Measurements from ENCODE around the gene SOX15.

SOX15 gene

DNA sequence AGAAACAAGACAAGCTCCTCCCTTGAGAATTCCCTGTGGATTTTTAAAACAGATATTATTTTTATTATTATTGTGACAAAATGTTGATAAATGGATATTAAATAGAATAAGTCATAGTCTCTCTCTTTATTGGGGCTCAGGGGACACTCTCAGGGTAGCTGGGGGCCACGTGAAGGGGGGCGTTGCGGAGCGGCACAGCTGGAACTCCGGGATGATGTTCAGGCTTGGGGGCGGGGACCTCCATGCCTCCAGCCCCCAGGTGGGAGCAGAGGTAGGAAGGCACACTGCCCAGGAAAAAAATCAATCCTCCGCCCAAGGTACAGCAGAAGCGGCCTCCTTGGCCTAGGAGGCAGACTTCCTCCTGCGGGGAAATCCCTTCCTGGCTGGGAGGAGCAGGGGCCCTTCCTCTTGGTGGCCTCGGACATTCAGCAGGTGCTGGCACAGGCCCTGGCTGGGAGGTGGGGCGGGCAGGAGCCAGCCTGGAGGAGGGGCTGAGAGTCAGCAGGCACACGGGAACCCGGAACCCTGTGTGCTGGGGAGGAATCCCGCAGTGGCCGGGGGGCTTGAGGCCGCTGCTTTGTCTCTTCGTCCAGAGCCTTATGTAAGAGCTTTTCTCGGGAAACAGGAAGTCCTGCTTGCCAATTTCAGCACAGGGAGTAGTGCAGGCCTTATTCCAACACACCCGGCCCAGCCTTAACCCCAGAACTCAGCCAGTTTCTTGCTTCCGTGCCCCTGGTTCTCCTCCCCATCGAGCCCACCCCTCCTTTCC is 31.9 kb downstream of the SOX15 start (continued):
- TF ChIP-seq, protein P1, sequence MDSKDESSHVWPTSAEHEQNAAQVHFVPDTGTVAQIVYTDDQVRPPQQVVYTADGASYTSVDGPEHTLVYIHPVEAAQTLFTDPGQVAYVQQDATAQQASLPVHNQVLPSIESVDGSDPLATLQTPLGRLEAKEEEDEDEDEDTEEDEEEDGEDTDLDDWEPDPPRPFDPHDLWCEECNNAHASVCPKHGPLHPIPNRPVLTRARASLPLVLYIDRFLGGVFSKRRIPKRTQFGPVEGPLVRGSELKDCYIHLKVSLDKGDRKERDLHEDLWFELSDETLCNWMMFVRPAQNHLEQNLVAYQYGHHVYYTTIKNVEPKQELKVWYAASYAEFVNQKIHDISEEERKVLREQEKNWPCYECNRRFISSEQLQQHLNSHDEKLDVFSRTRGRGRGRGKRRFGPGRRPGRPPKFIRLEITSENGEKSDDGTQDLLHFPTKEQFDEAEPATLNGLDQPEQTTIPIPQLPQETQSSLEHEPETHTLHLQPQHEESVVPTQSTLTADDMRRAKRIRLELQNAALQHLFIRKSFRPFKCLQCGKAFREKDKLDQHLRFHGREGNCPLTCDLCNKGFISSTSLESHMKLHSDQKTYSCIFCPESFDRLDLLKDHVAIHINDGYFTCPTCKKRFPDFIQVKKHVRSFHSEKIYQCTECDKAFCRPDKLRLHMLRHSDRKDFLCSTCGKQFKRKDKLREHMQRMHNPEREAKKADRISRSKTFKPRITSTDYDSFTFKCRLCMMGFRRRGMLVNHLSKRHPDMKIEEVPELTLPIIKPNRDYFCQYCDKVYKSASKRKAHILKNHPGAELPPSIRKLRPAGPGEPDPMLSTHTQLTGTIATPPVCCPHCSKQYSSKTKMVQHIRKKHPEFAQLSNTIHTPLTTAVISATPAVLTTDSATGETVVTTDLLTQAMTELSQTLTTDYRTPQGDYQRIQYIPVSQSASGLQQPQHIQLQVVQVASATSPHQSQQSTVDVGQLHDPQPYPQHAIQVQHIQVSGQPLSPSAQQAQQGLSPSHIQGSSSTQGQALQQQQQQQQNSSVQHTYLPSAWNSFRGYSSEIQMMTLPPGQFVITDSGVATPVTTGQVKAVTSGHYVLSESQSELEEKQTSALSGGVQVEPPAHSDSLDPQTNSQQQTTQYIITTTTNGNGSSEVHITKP (tag by site-specific recombination; IDR thresholded peaks at IDR 0.05), result 0 out of 2 replicates have a peak, but pooled peaks have one; percentile 27
- TF ChIP-seq HIC1 (tag by site-specific recombination; IDR thresholded peaks at IDR 0.05) (no peak), PRDM2 (tag by site-specific recombination; IDR thresholded peaks at IDR 0.05; ENCODE audit: borderline replicate concordance) (no peak), SP3 (tag by site-specific recombination; IDR thresholded peaks at IDR 0.05) (peak; percentile 50), ZSCAN23 (tag by site-specific recombination; IDR thresholded peaks at IDR 0.05) (no peak), ZBTB48 (tag by site-specific recombination; IDR thresholded peaks at IDR 0.05) (no peak), ZNF701 (tag by site-specific recombination; IDR thresholded peaks at IDR 0.05) (no peak), SP7 (tag by site-specific recombination; IDR thresholded peaks at IDR 0.05) (no peak; the same call in 1 of the 2 replicates), ZNF10 (tag by site-specific recombination; IDR thresholded peaks at IDR 0.05) (peak; percentile 99), ZNF223 (tag by site-specific recombination; IDR thresholded peaks at IDR 0.05) (no peak), KLF9 (tag by site-specific recombination; IDR thresholded peaks at IDR 0.05; ENCODE audit: low read depth) (no peak), ZIC2 (tag by site-specific recombination; IDR thresholded peaks at IDR 0.05) (peak; percentile 60), ZNF292 (tag by site-specific recombination; IDR thresholded peaks at IDR 0.05; ENCODE audit: borderline replicate concordance, low read depth) (no peak), ZNF366 (tag by site-specific recombination; conservative IDR thresholded peaks at IDR 0.05) (no peak), ZBTB10 (tag by site-specific recombination; IDR thresholded peaks at IDR 0.05) (no peak), SCRT2 (tag by site-specific recombination; IDR thresholded peaks at IDR 0.05) (peak; percentile 91), ZNF629 (tag by site-specific recombination; IDR thresholded peaks at IDR 0.05) (no peak), ZNF274 (IDR thresholded peaks at IDR 0.05; ENCODE audit: low read length) (no peak), ZNF274 (tag by site-specific recombination; IDR thresholded peaks at IDR 0.05; ENCODE audit: borderline replicate concordance) (no peak), HOXD13 (CRISPR knock-in tag; IDR thresholded peaks at IDR 0.05; ENCODE audit: borderline replicate concordance) (no peak), ZEB2 (tag by site-specific recombination; IDR thresholded peaks at IDR 0.05) (no peak), ZNF324 (tag by site-specific recombination; IDR thresholded peaks at IDR 0.05) (no peak), ZNF501 (tag by site-specific recombination; IDR thresholded peaks at IDR 0.05) (no peak), EGR2 (tag by site-specific recombination; IDR thresholded peaks at IDR 0.05; ENCODE audit: low read depth) (no peak)
- TF ChIP-seq, protein P2, sequence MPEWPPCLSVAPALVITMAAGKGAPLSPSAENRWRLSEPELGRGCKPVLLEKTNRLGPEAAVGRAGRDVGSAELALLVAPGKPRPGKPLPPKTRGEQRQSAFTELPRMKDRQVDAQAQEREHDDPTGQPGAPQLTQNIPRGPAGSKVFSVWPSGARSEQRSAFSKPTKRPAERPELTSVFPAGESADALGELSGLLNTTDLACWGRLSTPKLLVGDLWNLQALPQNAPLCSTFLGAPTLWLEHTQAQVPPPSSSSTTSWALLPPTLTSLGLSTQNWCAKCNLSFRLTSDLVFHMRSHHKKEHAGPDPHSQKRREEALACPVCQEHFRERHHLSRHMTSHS (tag by site-specific recombination; IDR thresholded peaks at IDR 0.05), result no peak
